SKM-1 treated with dmso at 0.1 percent for 144 hours (cell line): ENCODE measurements around the gene BEST2.
"Not testable (repeated sequence)": the region's sequence is repeated elsewhere in the genome, so short reads cannot be mapped to it uniquely, and the experiment has no call there.

Experiments
- DNase-seq: peaks from one replicate; lab custom pipeline; 2025; ENCODE audit not compliant: unreplicated experiment; lab: John Stamatoyannopoulos, UW

Gene BEST2

DNA sequence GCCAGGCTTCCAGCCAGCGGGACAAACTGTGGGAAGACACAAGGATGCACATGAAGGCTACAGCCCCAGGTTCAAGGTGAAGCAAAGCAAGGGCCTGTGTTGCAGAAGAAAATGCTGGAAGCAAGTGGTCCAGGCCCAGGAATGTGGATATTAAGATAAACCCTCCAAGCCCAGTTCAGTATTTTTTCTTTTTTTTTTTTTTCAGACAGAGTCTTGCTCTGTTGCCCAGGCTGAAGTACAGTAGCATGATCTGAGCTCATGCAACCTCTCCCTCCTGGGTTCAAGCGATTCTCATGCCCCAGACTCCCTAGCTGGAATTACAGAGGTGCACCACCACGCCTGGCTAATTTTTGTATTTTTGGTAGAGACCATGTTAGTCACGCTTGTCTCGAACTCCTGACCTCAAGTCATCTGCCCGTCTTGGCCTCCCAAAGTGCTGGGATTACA, 45.6 kb downstream of the BEST2 start:
- no peak for DNase-seq

DNA sequence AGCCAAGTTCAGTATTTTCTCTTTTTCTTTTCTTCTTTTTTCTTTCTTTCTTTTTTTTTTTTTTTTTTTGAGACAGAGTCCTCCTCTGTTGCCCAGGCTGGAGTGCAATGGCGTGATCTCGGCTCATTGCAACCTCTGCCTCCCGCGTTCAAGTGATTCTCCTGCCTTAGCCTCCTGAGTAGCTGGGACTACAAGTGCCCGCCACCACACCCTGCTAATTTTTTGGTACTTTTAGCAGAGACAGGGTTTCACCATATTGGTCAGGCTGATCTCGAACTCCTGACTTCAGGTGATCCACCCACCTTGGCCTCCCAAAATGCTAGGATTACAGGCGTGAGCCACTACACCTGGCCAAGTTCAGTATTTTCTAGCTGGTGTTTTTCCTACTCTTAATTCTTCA, 46.0 kb downstream of the BEST2 start:
- not testable (repeated sequence) for DNase-seq

DNA sequence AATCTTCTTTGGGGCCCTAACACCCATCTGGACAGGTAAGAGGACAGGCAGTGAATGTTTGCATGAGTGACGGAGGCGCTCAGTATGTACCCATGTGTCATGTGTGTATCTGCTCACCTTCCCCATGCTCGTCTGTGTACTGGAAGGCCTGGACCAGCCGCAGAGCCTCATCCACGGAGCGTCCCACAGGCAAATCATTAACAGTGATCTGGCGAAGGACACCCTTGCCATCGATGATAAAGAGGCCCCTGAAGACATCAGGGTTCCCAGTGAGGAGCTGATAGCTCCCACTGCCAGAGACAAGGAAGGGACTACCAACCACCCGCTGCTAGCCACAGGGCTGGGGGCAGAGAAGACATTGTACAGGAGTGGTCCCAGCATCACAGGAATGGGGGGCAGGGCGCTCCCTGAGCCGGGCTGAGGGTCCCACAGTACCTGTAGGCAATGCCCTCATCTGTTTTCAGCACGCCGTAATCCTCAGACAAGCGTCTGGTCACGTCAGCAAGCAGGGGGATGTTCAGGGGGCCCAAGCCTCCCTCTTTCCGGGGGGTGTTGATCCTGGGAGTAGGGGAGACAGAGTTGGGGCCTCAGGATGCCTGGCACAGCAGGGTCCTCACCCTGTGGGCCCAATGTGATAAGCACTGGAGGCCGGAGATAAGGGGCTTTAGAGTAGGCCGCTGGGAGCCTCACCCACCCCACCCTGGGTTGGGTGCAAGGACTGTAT, 48.3 kb downstream of the BEST2 start:
- no peak for DNase-seq

DNA sequence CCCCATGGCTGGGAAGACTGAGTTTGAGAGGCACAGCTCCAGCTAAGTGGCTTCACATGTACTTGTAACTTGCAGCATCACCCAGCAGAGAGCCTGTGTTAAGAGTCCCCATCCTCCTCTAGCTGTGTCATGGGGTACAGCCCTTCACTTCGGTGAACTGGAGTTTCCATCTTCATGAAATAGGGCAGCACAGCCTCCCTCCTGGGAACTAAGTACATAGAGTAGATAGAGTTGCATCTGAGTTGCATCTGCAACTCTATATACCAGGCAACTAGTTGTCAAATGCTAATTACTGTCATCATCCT, 48.8 kb downstream of the BEST2 start:
- no peak for DNase-seq

- DNase-seq = no peak
These were observed 49.4 kb downstream of the BEST2 start for GRCh38 chr19:12800923-12801465.

DNA sequence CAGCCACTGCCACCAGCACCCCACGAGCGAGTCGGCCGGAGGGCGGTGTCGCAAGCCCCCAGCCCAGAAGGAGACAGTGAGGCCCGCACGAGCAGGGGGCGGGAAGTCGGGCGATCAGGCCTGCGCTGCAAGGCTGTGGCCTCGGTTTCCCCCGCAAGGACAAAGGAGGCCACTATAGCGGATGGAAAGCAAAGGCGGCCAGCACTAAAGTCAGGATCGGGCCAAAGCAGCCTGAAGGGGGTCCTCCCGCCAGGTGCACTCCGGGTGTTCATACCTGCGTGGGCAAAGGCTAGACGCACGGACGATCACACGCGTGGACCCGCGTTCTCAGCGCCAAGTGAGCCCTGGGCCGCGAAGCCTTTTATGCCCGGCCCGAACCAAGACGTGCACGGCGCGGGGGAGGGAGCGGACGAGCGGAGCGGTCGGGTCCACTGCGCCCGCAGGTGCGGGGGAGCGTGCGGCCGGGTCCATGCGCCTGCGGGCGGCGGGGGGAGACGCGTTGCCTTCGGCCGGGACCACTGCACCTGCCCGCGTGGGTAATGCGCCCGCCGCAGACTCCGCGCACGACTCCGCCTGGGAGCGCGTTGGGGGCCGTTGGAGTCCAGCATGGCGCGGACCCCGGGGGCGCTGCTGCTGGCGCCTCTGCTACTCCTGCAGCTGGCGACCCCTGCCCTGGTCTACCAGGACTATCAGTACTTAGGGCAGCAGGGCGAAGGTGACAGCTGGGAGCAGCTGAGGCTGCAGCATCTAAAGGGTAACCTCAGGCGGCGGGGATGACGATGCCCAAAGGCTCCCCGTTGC, 50.1 kb downstream of the BEST2 start, which contains the start of the genes PRDX2 and THSD8:
Gene PRDX2, minus strand, starts transcription at position 335 of the 801 bp plus-strand sequence. CDS start 539 bp downstream, outside the sequence.
Gene THSD8, plus strand, starts transcription at position 604 of the 801 bp plus-strand sequence. Its CDS starts 3 bp downstream, at position 607.
- DNase-seq = peak; percentile 69

GRCh38 chr19:12802267-12803106, 50.9 kb downstream of the BEST2 start:
- no peak for DNase-seq

DNA sequence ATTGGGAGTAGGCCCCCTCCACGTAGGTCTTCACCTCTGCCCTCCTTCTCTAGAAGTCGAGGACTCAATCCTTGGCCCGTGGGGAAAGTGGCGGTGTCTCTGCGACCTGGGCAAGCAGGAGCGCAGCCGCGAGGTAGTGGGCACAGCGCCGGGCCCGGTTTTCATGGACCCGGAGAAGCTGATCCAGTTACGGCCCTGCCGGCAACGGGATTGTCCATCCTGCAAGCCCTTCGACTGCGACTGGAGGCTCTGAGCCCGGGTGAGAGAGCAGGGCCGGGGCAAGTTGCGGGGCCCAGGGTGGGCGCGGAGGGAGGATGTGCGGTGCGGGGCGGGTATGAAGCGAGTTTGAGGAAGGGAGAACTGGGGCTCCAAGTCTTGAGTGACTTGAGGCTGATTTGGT, 52.5 kb downstream of the BEST2 start:
- no peak for DNase-seq

GRCh38 chr19:12806242-12807081, 54.9 kb downstream of the BEST2 start, which contains the start of gene RNASEH2A:
RNASEH2A (plus strand) TSS chr19:12806584; CDS start chr19:12806674, 90 bp downstream.
- peak; percentile 75 for DNase-seq
